WTC11 (cell line): ENCODE results near the gene HS3ST4. TPM values are rescaled to one million over a fixed set of nuclear protein-coding genes. Genes with fewer than 3 reads are reported as not detected.

Source experiments
- ATAC-seq: fragments of 200-7000 bp; cut with Tn5 transposase; 2 replicates; pipeline ENCODE4 v1.10.0; 2021; ENCODE audit warnings: mild to moderate bottlenecking, moderate library complexity
- CTCF ChIA-PET: fragments of 300-600 bp; sonication (Branson Sonifier 250); formaldehyde crosslinking; loops from one replicate; lab custom pipeline; 2021; ENCODE audit warnings: antibody characterized with exemption; lab: Charles Lee
- POLR2A ChIA-PET: fragments of 350-600 bp; sonication (Branson Sonifier 250); formaldehyde crosslinking; loops from one replicate; lab custom pipeline; 2021; ENCODE audit warnings: antibody characterized with exemption; lab: Charles Lee
- DNase-seq: peaks from one replicate; pipeline ENCODE4 v3.0.0; 2021; ENCODE audit warnings: low spot score
- H3K27ac Mint-ChIP-seq: 2 replicates; pipeline ENCODE4 v1.8.0; 2021; ENCODE audit warnings: mixed read lengths
- H3K27me3 Mint-ChIP-seq: 2 replicates; pipeline ENCODE4 v1.8.0; 2021; ENCODE audit warnings: low read depth, mild to moderate bottlenecking, moderate library complexity, mixed read lengths
- H3K36me3 Mint-ChIP-seq: 2 replicates; pipeline ENCODE4 v1.8.0; 2021; ENCODE audit warnings: mixed read lengths
- H3K4me1 Mint-ChIP-seq: 2 replicates; pipeline ENCODE4 v1.8.0; 2022; ENCODE audit warnings: mixed read lengths
- H3K4me3 Mint-ChIP-seq: 2 replicates; pipeline ENCODE4 v1.8.0; 2021; ENCODE audit warnings: mild to moderate bottlenecking, moderate library complexity, mixed read lengths
- H3K9me3 Mint-ChIP-seq: 2 replicates; pipeline ENCODE4 v1.8.0; 2021; ENCODE audit warnings: mixed read lengths
- ATF1 ChIP-seq: sonication (generic); formaldehyde crosslinking; IDR thresholded peaks from 2 replicates; pipeline ENCODE4 v1.8.1; 2023; ENCODE audit warnings: mild to moderate bottlenecking, moderate library complexity, missing genetic modification reagents
- EMX1 ChIP-seq: fragments of 250-450 bp; sonication (Bioruptor Pico); IDR thresholded peaks from 2 replicates; pipeline ENCODE4 v1.8.0; 2021; ENCODE audit warnings: mild to moderate bottlenecking
- ETV6 ChIP-seq: sonication (generic); formaldehyde crosslinking; IDR thresholded peaks from 2 replicates; pipeline ENCODE4 v1.8.1; 2022; ENCODE audit warnings: mild to moderate bottlenecking, missing genetic modification reagents
- FOXJ3 ChIP-seq: sonication (generic); formaldehyde crosslinking; IDR thresholded peaks from 2 replicates; pipeline ENCODE4 v1.9.0; 2021; ENCODE audit warnings: missing genetic modification reagents, mild to moderate bottlenecking, borderline replicate concordance
- IRF1 ChIP-seq: sonication (generic); formaldehyde crosslinking; IDR thresholded peaks from 2 replicates; pipeline ENCODE4 v1.8.0; 2023; ENCODE audit warnings: missing genetic modification reagents
- JUN ChIP-seq: sonication (generic); formaldehyde crosslinking; IDR thresholded peaks from 2 replicates; pipeline ENCODE4 v1.8.0; 2023; ENCODE audit warnings: mild to moderate bottlenecking, missing genetic modification reagents
- MXD4 ChIP-seq: fragments of 250-450 bp; sonication (Bioruptor Pico); IDR thresholded peaks from 2 replicates; pipeline ENCODE4 v1.8.0; 2021; ENCODE audit warnings: mild to moderate bottlenecking, moderate library complexity, borderline replicate concordance
- NFYB ChIP-seq: sonication (generic); formaldehyde crosslinking; conservative IDR thresholded peaks from 2 replicates; pipeline ENCODE4 v1.8.0; 2022; ENCODE audit warnings: low read depth, missing genetic modification reagents
- SMAD4 ChIP-seq: sonication (generic); formaldehyde crosslinking; IDR thresholded peaks from 2 replicates; pipeline ENCODE4 v1.8.0; 2022; ENCODE audit warnings: mild to moderate bottlenecking, missing genetic modification reagents
- TP53 ChIP-seq: sonication (generic); formaldehyde crosslinking; IDR thresholded peaks from 2 replicates; pipeline ENCODE4 v1.8.1; 2023; ENCODE audit warnings: mild to moderate bottlenecking, missing genetic modification reagents
- ZNF232 ChIP-seq: sonication (generic); formaldehyde crosslinking; IDR thresholded peaks from 2 replicates; pipeline ENCODE4 v1.8.0; 2022; ENCODE audit warnings: mild to moderate bottlenecking, missing genetic modification reagents
- ZNF263 ChIP-seq: sonication (generic); formaldehyde crosslinking; IDR thresholded peaks from 2 replicates; pipeline ENCODE4 v1.8.1; 2022; ENCODE audit warnings: low read depth, mild to moderate bottlenecking, moderate library complexity, missing genetic modification reagents
- ZNF281 ChIP-seq: sonication (generic); formaldehyde crosslinking; IDR thresholded peaks from 2 replicates; pipeline ENCODE4 v1.8.0; 2023; ENCODE audit warnings: mild to moderate bottlenecking, missing genetic modification reagents
- ZNF532 ChIP-seq: fragments of 250-450 bp; sonication (Bioruptor Pico); IDR thresholded peaks from 2 replicates; pipeline ENCODE4 v1.9.0; 2021; ENCODE audit warnings: mild to moderate bottlenecking, borderline replicate concordance
- ZNF671 ChIP-seq: fragments of 250-450 bp; sonication (Bioruptor Pico); IDR thresholded peaks from 2 replicates; pipeline ENCODE4 v1.8.0; 2021; ENCODE audit warnings: mild to moderate bottlenecking
- total RNA-seq: library from RNA; stranded (reverse); gene quantifications from 3 replicates; pipeline ENCODE4 v1.2.3, GENCODE V29; 2021

Gene HS3ST4
- total RNA-seq, 1 experiment from 2014 or later: 5.4 TPM

GRCh38 chr16:26041952-26042668 is 350.4 kb downstream of the HS3ST4 start:
- H3K27me3 Mint-ChIP-seq: no peaks in the 10 kb centered on the region
- H3K9me3 Mint-ChIP-seq: no peaks in the 10 kb centered on the region
- H3K4me3 Mint-ChIP-seq: no peak overlapping the region
- no peaks in the 10 kb centered on the region for H3K36me3 Mint-ChIP-seq
- no peak for DNase-seq
- no peak for TF ChIP-seq ZNF263 (CRISPR knock-in tag)
- TF ChIP-seq JUN (CRISPR knock-in tag): no peak
- no peak for TF ChIP-seq ZNF671 (CRISPR knock-in tag)
- TF ChIP-seq ATF1 (CRISPR knock-in tag): no peak
- no peak for TF ChIP-seq IRF1 (CRISPR knock-in tag)
- no peak for TF ChIP-seq TP53 (CRISPR knock-in tag)
- TF ChIP-seq FOXJ3 (CRISPR knock-in tag): no peak
- no peak for TF ChIP-seq ETV6 (CRISPR knock-in tag)
- POLR2A ChIA-PET: interaction anchor here (1.4 kb wide), 1 partner anchor 9 kb away, joined by 5 read pairs; no protein-coding TSS in a partner anchor
- H3K4me1 Mint-ChIP-seq: peaks cover 15% of the 10 kb centered on the region; the same call in 1 of the 2 replicates
- CTCF ChIA-PET: no interaction called here
- ATAC-seq: no peak
- no peak overlapping the region for H3K27ac Mint-ChIP-seq

GRCh38 chr16:26050472-26050871 is 358.7 kb downstream of the HS3ST4 start:
- Mint-ChIP-seq H3K4me3 (peak overlapping the region; percentile 50; the same call in 1 of the 2 replicates), H3K27me3 (no peaks in the 10 kb centered on the region), H3K9me3 (peaks cover 19% of the 10 kb centered on the region), H3K27ac (peak overlapping the region; percentile 76)
- CTCF ChIA-PET: interaction anchor here (1.5 kb wide), 1 partner anchor 54 kb away, joined by 3 read pairs; no protein-coding TSS in a partner anchor
- peak; percentile 54 for ATAC-seq
- POLR2A ChIA-PET: interaction anchor here (1.5 kb wide), 1 partner anchor 8 kb away, joined by 5 read pairs; no protein-coding TSS in a partner anchor
- peak; percentile 25 for DNase-seq
- no peak for TF ChIP-seq SMAD4
- no peak for TF ChIP-seq ZNF232 (CRISPR knock-in tag)
- TF ChIP-seq, all 79 proteins: peak for 0
- H3K4me1 Mint-ChIP-seq: peaks cover 73% of the 10 kb centered on the region
- peaks cover 10% of the 10 kb centered on the region for H3K36me3 Mint-ChIP-seq

- peak overlapping the region; percentile 76 for H3K27ac Mint-ChIP-seq
- peak overlapping the region; percentile 50 for H3K4me3 Mint-ChIP-seq
- H3K9me3 Mint-ChIP-seq: peaks cover 19% of the 10 kb centered on the region
- ATAC-seq: peak; percentile 84
- no peaks in the 10 kb centered on the region for H3K27me3 Mint-ChIP-seq
- no peak for DNase-seq
- CTCF ChIA-PET: interaction anchor here (1.5 kb wide), 1 partner anchor 55 kb away, joined by 3 read pairs; no protein-coding TSS in a partner anchor
- H3K36me3 Mint-ChIP-seq: peaks cover 10% of the 10 kb centered on the region
- POLR2A ChIA-PET: interaction anchor here (1.5 kb wide), 1 partner anchor 9 kb away, joined by 5 read pairs; no protein-coding TSS in a partner anchor
- TF ChIP-seq NFYB (CRISPR knock-in tag) (no peak), ZNF281 (CRISPR knock-in tag) (peak; percentile 82), EMX1 (no peak), MXD4 (CRISPR knock-in tag) (no peak), ZNF532 (CRISPR knock-in tag) (no peak)
- H3K4me1 Mint-ChIP-seq: peaks cover 78% of the 10 kb centered on the region
These were observed 359.3 kb downstream of the HS3ST4 start for GRCh38 chr16:26051063-26051462.
